COR-L47 (cell line): ENCODE data around the gene GTF2IRD1.
A peak's percentile ranks its signal among the peaks of the same experiment; 100 is the strongest.
"Not testable (repeated sequence)": the region's sequence is repeated elsewhere in the genome, so short reads cannot be mapped to it uniquely, and the experiment has no call there.

Experiments used
- DNase-seq: peaks from one replicate; lab custom pipeline; 2025; lab: John Stamatoyannopoulos, UW

Gene GTF2IRD1

DNA sequence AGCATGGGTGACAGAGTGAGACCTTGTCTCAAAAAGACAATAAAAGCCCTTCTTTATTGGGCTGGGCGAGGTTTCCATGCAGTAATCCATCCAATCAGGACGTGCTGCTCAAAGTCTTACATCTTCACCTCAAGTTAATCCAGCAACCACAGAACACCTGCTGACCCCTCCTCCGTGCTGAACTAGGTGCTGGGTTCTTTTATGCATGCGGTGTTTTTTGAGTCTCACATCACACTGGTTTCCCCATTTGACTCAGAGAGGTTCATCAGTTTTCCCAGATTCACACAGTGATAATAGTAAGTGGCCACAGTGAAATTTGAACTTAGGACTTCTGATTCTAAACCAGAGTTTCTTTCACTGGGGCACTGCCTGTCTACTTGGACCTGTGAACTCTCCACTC, 145.5 kb downstream of the GTF2IRD1 start:
- DNase-seq: no peak

DNA sequence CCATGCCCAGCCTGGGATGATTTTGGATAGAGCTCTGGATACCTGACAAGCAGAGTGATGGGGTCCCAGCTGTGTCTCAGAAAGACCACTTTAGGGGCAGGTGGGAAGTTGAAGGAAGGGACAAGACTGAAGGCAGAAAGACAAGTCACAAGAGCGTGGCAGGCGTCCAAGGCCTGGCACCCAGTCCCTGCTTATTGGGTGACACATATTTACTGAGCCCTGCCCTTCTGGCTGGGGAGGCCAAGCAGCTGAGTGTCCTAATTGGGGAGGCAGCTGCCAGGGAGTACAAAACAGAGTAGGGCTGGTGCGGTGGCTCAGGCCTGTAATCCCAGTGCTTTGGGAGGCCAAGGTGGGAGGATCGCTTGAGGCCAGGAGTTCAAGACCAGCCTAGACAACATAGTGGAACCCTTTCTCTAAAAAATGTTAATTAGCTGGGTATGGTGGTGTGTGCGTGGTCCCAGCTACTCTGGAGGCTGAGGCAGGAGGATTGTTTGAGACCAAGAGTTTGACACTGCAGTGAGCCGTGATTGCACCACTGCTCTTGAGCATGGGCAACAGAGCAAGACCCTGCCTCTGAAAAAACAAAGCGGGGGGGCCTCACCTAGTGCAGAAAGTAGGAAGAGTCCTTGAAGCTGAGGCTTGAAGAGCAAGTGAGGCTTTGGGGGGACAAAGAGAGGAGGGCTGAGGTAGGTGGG, 150.8 kb downstream of the GTF2IRD1 start:
- DNase-seq: peak; percentile 5

DNA sequence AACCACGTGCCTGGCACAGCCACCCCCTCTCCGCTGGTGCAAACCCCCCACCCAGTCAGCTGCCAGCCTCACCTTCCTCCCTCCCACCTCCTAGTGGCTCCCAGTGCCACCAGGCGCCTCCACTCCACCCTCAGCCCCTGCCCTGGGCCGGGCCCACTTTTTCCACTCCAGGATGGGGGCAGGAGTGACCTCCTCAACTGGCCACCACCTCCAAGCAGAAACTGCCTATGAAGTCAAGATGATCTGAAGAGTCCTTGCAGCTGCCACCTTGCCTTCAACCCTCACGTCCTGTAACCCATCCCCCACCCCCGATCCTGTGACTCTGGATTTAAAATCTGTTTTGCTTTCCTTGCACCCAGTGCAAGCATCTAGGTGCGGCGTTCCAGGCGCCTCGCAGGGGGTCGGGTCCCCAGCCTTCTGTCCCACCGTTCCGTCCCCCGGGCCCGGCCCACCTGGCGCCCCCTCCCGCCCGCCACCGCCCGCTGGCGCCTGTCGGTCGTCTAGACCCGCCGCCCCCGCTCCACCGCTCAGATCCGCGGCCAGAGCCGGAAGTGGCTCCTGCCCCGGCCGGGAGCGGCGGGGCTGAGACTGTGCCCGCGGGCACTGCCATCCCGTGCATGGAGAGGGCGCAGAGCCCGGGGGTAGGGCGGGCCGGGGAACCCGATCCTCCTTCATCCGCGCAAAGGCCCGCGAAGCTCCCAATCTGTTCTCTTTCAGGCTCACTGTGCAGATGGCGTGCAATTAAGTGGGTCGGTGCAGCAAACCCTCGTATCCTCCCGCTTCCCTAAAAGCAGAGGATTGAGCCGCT, 152.6 kb downstream of the GTF2IRD1 start:
- DNase-seq: no peak

DNA sequence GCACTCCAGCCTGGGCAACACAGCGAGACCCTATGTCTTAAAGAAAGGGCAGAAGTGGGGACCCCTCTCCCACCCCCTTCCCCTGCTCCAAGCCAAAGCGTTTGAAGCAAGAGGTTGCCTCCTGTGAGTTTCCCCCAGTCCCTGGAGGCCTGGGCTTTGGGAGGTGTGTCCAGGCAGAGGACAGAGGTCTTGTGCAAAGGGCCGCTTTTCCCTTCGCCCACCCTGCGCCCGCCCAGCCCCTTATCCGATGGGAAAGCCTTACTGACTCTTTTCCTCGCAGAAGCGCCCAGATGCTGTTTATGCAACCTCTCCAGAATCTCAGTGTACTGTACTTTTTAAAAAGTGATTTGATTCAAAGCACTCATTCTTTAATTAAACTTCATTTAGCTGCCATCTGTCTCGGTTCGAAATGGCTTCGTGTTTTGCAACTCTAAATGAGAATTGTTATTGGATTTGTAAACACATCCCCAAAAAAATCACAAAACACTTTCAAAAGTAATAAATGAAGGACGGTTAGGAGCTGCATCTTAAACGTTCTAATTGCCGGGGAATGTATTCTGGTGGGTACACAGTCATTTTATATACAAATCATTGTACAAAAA, 153.3 kb downstream of the GTF2IRD1 start:
- no peak for DNase-seq

DNA sequence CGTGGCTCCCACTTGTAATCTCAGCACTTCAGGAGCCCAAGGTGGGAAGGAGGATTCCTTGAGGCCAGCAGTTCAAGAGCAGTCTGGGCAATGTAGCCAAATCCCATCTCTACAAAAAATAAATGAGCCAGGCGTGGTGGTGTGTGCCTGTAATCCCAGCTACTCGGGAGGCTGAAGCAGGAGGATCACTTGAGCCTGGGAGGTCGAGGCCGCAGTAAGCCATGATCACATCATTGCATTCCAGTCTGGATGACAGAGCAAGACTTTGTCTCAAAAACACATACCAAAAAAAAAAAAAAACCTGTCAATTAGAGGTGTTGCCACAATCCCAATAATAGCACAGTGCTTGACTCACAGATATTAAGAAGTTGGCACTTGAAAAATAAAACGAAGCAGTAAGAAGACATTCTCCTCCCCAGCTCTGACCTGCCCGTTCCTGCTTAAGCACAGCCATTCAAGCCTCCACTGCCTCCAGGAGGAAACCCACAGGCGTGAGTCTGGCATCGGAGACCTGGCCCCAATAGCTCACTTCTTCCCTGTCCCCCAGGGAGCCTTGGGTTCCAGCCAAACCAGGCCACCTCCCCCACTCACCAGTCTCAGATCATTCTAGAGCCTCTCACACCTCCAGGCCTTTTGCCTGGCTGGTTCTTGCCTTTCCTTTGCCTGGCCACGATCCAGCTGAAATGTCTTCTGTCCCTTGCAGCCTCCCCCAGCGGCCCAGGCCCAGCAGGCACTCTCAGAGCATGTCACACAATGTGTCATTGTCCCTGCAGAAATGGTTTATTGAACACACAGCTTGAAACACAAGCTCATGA, 158.5 kb downstream of the GTF2IRD1 start:
- peak; percentile 89 for DNase-seq

DNA sequence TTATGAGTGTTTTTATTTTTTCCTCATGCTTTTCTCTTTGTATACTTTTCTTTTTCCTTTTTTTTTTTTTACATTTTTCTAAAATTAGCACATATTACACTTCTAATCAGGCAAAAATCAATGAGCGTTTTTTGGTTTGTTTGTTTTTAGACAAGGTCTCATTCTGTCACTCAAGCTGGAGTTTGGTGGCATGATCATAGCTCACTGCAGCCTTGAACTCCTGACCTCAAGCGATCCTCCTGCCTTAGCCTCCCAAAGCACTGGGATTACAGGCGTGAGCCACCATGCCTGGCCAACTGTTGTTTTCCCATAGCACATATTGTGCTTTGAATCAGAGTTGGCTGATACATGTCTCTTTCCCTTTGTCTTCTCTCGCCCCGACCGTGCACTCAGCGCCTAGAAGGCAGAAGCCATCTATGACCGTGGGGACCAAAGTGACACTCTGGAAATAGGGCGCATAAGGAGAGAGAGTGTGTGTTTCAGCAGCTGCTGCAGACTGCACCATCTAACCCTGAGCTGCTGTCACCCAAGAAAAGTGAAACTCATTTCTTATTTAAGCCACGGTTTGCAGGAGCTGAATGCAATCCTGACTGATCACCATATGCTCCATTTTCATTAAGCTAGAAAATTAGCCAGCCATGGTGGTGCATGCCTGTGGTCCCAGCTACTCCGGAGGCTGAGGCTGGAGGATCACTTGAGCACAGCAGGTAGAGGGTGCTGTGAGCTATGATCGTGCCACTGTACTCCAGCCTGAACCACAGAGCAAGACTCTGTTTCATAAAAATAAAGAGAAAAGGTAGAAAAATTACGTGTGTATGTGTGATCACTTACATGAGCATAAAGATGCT, 162.5 kb downstream of the GTF2IRD1 start:
- no peak for DNase-seq

DNA sequence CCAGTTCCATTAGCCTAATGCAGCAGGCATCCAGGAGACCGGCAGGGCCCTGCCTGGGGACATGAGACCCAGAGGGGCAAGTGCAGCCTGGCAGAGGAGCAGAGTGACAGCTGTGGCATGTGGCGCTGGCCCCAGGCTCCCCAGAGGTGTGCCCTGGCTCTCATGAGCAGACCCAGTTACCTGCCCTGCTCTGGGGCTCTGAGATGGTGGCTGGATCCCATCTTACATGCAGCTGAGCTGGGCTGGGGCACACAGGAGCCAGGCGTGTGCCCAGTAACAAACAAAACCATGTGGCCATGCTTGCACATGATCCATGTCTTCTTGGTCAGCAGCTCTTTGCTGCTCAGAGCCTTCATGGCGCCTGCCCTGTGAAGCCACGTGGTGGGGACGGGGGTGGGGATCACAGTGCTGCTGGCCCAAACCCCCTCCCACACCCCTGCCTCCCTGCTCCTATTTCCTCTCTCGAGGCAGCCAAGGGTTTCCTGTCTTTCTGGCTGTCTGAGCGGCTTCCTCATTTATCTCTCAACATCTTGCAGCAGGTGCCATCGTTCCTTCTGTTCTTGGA, 163.6 kb downstream of the GTF2IRD1 start:
- no peak for DNase-seq

DNA sequence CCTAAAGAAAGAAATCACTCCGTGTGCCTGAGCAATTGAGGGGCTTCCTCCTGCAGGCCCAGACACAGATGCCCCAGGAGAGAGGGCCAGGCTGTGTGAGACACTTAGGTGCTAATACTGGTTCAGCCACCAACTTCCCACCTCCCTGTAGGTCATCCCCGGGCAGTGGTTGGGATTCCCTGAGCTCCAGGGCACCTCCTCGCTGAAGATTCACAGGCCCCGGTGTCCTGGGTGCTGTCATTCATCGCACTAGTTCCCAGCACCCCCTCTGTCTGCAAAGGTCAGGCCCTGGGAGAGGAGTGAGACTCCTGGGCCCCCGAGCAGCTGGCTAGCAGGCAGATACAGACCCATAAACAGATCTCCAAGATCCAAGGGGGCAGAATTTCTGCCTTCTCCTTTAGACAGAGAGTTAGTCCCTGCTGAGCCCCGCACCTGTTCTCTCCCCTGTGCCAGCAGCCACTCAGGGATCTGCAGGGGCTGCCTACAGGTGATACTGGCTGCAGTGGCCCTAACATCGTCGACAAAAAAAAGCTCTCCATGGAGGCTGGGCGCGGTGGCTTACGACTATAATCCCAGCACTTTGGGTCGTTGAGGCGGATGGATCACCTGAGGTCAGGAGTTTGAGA, 165.6 kb downstream of the GTF2IRD1 start:
- peak; percentile 5 for DNase-seq

DNA sequence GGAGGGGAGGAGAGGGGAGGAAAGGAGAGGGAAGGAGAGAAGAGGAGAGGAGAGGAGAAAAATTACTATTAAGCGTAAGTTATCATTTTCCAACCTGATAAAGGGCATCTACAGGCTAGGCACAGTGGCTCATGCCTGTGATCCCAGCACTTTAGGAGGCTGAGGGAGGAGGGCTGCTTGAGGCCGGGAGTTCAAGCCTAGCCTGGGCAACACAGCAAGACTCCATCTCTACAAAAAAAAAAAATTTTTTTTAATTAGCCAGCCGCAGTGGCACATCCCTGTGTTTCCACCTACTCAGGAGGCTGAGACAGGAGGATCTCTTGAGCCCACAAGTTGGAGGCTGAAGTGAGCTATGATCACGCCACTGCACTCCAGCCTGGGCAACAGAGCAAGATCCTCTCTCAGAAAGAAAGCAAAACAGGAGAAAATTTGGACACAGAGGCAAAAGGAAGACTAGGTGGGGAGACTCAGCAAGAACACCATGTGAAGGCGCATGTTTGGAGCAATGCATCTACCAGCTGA, 168.6 kb downstream of the GTF2IRD1 start:
- DNase-seq: no peak

DNA sequence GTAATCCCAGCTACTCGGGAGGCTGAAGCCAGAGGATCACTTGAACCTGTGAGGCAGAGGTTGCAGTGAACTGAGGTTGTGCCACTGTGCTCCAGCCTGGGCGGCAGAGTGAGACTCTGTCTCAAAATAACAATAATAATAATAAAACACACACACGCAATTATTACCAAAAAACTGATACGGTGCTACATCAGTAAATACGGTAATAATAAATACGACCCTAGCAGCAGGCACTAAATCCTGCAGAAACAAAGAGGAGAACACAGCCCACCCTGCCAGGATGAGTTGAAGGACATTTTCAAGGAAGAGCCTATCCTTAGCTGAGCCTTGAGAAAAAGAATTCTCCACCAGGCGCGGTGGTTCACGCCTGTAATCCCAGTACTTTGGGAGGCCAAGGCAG, 169.4 kb downstream of the GTF2IRD1 start:
- DNase-seq: no peak

DNA sequence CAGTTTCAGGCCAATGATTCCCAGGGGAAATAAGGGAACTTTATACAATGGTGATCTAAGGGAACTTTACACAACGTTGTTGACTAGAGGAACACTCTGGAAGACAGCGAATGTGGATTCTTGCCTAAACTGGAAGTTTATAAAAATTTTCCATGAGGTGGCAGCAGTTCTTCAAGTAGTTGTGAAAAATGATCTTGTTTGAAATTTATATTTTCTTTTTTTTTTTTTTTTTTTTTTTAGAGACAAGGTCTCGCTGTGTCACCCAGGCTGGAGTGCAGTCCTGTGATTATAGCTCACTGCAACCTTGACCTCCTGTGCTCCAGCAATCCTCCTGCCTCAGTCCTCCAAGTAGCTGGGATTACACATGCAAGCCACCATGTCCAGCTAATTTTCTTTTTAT, 171.7 kb downstream of the GTF2IRD1 start:
- DNase-seq: peak; percentile 2

DNA sequence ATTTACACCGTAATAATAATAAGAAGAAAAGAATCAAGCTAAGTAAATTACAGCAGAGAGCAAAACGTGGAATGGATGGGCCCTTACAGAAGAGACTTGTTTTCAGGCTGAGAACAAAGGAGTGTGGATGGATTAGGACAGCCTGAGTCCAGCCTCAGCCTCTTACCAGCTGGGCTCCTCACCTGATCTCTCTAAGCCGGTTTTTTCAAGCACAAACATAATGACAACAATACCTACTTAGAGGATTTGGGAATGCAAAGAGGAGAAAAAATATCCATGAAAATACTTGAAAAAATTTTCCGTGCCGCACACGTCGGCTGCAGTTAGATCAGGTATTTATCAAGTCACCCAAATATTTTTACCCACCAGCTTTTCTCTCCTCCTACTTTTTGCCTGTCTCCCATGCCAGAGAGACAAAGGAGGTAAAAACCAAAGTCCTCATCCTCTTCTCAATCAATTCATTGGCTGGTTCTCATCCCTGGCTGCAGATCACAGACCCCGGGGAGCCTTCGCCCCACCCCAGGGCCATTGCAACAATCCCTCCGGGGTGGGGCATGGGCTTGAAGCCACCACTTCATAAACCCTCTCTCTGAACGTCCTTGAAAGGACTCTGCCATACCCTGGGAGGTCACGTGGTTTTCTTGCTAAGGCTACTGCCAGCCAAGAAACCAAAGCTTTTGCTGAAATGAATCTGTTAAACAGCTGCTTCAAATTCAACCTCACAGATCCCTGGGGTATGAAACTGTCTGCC, 174.1 kb downstream of the GTF2IRD1 start:
- peak; percentile 5 for DNase-seq

DNA sequence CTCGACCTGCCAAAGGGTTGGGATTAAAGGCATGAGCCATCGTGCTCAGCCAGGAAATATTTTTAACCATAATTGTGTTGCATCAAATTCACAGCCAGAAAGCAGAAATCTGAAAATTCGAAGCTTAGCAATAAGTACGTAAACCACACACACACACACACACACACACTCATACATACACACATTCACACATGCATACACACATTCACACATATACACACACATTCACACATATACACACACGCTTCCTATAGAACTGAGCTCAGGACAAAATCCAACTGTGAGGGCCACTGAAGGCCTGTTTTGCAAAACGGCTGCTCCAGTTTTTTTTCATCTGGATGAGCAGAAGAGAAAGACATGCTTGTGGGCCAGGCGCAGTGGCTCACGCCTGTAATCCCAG, 178.8 kb downstream of the GTF2IRD1 start:
- DNase-seq: no peak

DNA sequence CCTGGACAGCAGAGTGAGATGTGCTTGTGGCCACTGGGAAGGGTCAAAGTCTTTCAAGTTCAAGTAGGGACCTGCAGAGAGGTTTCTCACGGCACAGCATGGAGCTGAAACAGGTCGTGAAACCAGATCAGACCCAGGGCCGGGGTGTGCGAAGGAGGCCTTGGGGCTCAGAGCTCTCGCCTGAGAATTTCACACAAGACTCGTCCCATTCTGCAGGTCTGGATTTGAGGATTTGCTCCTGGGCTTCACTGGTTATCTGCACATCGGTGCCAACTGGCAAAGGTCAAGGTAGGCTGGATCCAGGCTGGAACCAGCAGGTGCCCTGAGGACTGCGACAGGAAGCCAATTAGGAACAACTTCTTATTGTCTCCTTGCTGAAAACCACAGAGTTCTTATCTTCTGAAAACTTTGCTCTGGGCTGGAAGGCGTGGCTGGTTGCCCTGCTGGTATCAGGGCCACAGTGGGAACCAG, 179.8 kb downstream of the GTF2IRD1 start:
- no peak for DNase-seq

DNA sequence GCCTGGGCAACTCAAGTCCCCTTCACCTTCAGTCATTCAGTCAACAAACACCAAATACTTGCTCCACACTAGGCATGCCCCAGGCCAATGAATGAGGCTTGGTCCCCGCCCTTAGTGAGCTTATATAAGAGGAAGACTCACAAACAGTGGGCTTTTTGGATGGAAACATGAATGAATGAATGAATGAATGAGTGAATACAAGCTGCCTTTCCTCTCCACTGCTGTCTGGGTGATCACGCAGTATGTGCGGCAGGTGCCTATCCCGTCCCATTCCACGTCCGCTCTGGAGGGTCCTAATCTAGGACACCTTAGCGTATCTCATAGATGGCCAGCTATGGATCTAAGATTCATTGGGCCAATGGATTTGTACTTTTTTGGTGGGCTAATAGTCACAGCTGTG, 184.0 kb downstream of the GTF2IRD1 start:
- no peak for DNase-seq

DNA sequence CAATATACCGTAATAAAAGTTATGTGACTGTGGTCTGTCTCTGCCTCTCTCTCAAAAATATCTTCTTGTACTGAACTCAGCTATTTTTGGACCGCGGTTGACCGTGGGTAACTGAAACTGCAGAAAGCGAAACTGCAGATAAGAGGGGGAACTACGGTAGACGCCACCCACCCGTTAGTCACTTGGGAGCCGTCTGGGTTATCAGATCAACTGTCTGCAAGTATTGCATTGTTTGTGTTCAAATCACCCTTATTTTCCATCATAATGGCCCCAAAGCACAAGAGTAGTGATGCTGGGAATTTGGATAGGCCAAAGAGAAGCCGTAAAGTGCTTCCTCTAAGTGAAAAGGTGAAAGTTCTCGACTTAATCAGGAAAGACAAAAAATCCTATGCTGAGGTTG, 196.3 kb downstream of the GTF2IRD1 start:
- not testable (repeated sequence) for DNase-seq

DNA sequence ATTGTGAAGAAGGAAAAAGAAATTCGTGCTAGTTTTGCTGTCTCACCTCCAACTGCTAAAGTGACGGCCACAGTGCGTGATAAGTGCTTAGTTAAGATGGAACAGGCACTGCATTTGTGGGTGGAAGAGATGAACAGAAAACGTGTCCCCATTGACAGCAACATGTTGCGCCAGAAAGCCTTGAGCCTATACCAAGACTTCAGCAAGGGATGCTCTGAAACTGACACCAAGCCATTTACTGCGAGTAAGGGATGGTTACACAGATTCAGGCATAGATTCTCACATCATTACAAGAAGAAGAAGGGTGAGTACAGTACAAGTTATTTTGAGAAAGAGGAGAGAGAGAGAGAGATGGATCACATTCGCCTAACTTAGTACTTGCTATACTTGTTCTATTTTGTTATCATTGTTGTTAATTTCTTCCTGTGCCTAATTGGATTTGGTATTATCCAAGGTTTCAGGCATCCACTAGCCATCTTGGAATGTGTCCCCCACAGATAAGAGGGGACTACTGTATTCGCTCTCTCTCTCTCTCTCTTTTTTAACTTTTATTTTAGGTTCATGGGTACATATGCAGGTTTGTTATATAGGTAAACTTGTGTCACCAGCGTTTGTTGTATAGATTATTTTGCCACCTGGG, 196.9 kb downstream of the GTF2IRD1 start:
- DNase-seq: not testable (repeated sequence)

DNA sequence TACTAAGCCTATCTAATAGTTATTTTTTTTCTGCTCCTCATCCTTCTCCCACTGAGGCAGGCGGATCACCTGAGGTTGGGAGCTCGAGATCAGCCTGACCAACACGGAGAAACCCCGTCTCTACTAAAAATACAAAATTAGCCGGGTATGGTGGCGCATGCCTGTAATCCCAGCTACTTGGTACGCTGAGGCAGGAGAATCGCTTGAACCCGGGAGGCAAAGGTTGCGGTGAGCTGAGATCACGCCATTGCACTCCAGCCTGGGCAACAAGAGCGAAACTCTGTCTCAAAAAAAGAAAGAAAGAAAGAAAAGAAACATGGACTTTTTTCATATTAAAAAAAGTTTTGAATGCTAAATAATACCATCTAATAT, 197.4 kb downstream of the GTF2IRD1 start:
- not testable (repeated sequence) for DNase-seq
